ENCODE results near the gene C1orf159. TPM values are rescaled to one million over a fixed set of nuclear protein-coding genes. Genes with fewer than 3 reads are reported as not detected.

Gene C1orf159
- total and polyA plus RNA-seq, 2 experiments from 2014 or later: 7.1 to 25.1 TPM

DNA sequence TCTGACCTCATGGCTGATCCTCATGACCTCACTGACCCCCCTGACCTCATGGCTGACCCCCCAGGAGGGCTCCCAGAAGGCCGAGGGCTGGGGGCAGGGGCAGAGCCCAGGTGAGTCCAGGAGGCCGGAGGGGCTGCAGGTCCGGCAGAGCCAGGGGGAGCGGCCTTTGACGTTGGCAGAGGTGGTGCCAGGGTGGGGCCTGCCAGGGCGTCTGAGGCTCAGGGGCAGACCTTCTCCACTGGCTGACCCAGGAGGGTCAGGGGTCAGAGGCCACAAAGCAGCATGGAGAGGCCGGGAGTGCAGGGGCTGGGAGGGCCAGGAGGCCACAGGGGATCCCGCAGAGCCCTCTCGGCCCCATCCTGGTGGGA lies 29.6 kb upstream of the C1orf159 start:
- no peaks in the 10 kb centered on the region for H3K36me3 ChIP-seq (replicated peaks; ENCODE audit: insufficient read depth, low read depth)
- no peak for DNase-seq (ENCODE audit: low spot score)
- TF ChIP-seq EZH2phosphoT487 (IDR thresholded peaks at IDR 0.05; ENCODE audit: low read depth, severe bottlenecking, unreplicated experiment): no peak
- TF ChIP-seq, protein P1, sequence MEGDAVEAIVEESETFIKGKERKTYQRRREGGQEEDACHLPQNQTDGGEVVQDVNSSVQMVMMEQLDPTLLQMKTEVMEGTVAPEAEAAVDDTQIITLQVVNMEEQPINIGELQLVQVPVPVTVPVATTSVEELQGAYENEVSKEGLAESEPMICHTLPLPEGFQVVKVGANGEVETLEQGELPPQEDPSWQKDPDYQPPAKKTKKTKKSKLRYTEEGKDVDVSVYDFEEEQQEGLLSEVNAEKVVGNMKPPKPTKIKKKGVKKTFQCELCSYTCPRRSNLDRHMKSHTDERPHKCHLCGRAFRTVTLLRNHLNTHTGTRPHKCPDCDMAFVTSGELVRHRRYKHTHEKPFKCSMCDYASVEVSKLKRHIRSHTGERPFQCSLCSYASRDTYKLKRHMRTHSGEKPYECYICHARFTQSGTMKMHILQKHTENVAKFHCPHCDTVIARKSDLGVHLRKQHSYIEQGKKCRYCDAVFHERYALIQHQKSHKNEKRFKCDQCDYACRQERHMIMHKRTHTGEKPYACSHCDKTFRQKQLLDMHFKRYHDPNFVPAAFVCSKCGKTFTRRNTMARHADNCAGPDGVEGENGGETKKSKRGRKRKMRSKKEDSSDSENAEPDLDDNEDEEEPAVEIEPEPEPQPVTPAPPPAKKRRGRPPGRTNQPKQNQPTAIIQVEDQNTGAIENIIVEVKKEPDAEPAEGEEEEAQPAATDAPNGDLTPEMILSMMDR (IDR thresholded peaks at IDR 0.05; ENCODE audit: poor library complexity): no peak
- TF ChIP-seq EZH2 (IDR thresholded peaks at IDR 0.05; ENCODE audit: borderline replicate concordance): no peak
- H3K27ac ChIP-seq: no peak overlapping the region
- 98% methylated on average over 9 of the region's 9 CpGs for WGBS (ENCODE audit: low lambda C conversion rate, missing lambda C conversion rate)
- H2AFZ ChIP-seq: no peak overlapping the region
- H3K79me2 ChIP-seq: no peaks in the 10 kb centered on the region
- H3K9me3 ChIP-seq (ENCODE audit: low read depth): no peaks in the 10 kb centered on the region
- no peaks in the 10 kb centered on the region for H3K9me2 ChIP-seq (replicated peaks; ENCODE audit: insufficient read depth)
- peaks cover 15% of the 10 kb centered on the region for H3K4me1 ChIP-seq (ENCODE audit: insufficient read depth)
- no peaks in the 10 kb centered on the region for H4K20me1 ChIP-seq (ENCODE audit: insufficient read depth, poor library complexity, severe bottlenecking)
- no peak overlapping the region for H3K4me3 ChIP-seq
- H3K4me2 ChIP-seq: no peak overlapping the region
- no peaks in the 10 kb centered on the region for H3K27me3 ChIP-seq

DNA sequence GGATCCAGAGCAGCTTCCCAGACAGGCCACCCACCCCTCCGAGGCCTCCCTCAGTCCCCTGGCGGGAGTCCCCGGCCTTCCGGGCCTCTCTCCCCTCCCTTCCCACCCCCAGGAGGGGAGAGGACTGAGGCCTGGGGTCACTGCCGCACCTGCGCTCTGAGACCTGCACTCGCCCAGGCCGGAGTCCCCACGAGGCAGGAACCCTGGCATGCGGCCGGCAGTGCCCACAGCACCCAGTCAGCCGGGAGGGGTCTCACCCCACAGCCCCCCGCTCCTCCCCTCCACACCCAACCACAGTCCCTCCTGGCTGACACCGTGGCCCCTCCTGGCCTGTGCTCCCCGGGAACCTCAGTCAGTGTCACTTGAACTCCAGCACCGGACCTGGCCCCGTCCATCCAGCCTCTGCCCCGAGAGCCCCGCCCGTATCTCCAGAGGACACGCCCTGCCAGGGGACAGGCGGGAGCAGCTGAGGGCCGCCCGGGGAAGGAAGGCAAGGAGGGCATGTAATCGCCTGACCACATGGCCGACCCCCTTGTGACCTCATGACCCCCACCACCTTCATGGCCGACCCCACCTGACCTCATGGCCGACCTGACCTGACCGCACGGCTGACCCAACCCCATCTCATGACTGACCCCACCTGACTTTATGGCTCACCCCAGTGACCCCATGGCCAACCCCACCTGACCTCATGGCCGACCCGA lies 29.1 kb upstream of the C1orf159 start:
- no peak for TF ChIP-seq EZH2phosphoT487 (IDR thresholded peaks at IDR 0.05; ENCODE audit: low read depth, severe bottlenecking, unreplicated experiment)
- TF ChIP-seq, protein P1 (IDR thresholded peaks at IDR 0.05; ENCODE audit: poor library complexity): no peak
- TF ChIP-seq EZH2 (IDR thresholded peaks at IDR 0.05; ENCODE audit: borderline replicate concordance): no peak
- H3K27me3 ChIP-seq: no peaks in the 10 kb centered on the region
- H3K27ac ChIP-seq: peak overlapping the region; percentile 65
- no peaks in the 10 kb centered on the region for H3K36me3 ChIP-seq (replicated peaks; ENCODE audit: insufficient read depth, low read depth)
- no peaks in the 10 kb centered on the region for H4K20me1 ChIP-seq (ENCODE audit: insufficient read depth, poor library complexity, severe bottlenecking)
- H3K4me1 ChIP-seq (ENCODE audit: insufficient read depth): peaks cover 10% of the 10 kb centered on the region
- H3K4me3 ChIP-seq: no peak overlapping the region
- no peak overlapping the region for H2AFZ ChIP-seq
- H3K9me2 ChIP-seq (replicated peaks; ENCODE audit: insufficient read depth): no peaks in the 10 kb centered on the region
- no peaks in the 10 kb centered on the region for H3K9me3 ChIP-seq (ENCODE audit: low read depth)
- H3K79me2 ChIP-seq: no peaks in the 10 kb centered on the region
- DNase-seq (ENCODE audit: low spot score): no peak
- no peak overlapping the region for H3K4me2 ChIP-seq
- 89% methylated on average over 25 of the region's 32 CpGs for WGBS (ENCODE audit: low lambda C conversion rate, missing lambda C conversion rate)

DNA sequence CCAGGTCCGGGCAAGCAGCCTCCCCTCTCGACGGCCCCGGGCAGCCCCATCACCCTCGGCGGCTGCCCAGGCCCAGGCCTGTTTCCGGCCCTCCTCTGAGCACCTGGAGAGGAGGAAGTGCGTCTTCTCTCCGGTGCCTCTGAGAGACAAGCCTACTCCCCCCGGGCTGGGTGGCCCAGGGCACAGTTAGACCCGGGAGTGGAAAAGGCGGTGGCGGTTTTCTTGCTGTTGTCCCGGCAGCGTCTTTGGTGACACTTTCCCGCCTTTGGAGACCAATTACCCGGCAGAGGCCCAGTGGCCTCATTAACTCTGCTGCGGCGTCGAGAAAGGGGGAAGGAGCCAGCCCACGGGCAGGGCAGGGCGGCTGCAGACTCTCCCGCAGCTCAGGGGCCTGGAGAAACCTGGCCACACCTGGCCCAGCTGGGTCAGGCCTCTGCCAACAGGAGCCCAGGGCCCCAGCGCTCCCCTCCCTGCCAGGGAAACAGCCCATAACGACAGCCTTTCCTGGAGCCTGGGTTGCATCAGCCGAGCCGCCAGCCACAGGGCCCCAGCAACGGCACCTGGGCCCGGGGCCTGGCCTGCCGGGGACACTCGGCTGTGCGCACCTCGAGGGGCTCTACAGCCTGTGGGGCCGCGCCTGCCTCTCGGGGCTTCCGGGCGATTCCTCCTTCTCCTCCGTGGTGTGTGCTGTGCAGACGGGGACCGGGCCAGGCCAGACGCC lies 28.4 kb upstream of the C1orf159 start:
- H3K9me3 ChIP-seq (ENCODE audit: low read depth): no peaks in the 10 kb centered on the region
- no peak overlapping the region for H3K4me2 ChIP-seq
- H3K79me2 ChIP-seq: no peaks in the 10 kb centered on the region
- no peak overlapping the region for H3K4me3 ChIP-seq
- peaks cover 7% of the 10 kb centered on the region for H3K4me1 ChIP-seq (ENCODE audit: insufficient read depth)
- no peaks in the 10 kb centered on the region for H3K27me3 ChIP-seq
- no peak overlapping the region for H2AFZ ChIP-seq
- no peaks in the 10 kb centered on the region for H3K9me2 ChIP-seq (replicated peaks; ENCODE audit: insufficient read depth)
- DNase-seq (ENCODE audit: low spot score): no peak
- 61% methylated on average over 35 of the region's 42 CpGs for WGBS (ENCODE audit: low lambda C conversion rate, missing lambda C conversion rate)
- no peaks in the 10 kb centered on the region for H3K36me3 ChIP-seq (replicated peaks; ENCODE audit: insufficient read depth, low read depth)
- TF ChIP-seq, protein P1 (IDR thresholded peaks at IDR 0.05; ENCODE audit: poor library complexity): no peak
- TF ChIP-seq EZH2phosphoT487 (IDR thresholded peaks at IDR 0.05; ENCODE audit: low read depth, severe bottlenecking, unreplicated experiment): no peak
- no peak for TF ChIP-seq EZH2 (IDR thresholded peaks at IDR 0.05; ENCODE audit: borderline replicate concordance)
- no peaks in the 10 kb centered on the region for H4K20me1 ChIP-seq (ENCODE audit: insufficient read depth, poor library complexity, severe bottlenecking)
- peak overlapping the region; percentile 65 for H3K27ac ChIP-seq
